Activated CD8-positive, alpha-beta T cell treated with anti-CD3 and anti-CD28 coated beads for 36 hours (primary cell): ENCODE results near the gene PTPN14. TPM values are rescaled to one million over a fixed set of nuclear protein-coding genes. Genes with fewer than 3 reads are reported as not detected.
"Not testable (repeated sequence)": the region's sequence is repeated elsewhere in the genome, so short reads cannot be mapped to it uniquely, and the experiment has no call there.

Experiments used
- ATAC-seq: fragments of 200-7000 bp; cut with Tn5 transposase; one replicate; pipeline ENCODE4 v1.10.0; 2021; ENCODE audit warnings: mild to moderate bottlenecking, moderate library complexity
- CTCF ChIA-PET: fragments of 350-600 bp; sonication (Branson Sonifier 250); formaldehyde crosslinking; loops from one replicate; lab custom pipeline; 2021; ENCODE audit warnings: antibody characterized with exemption; lab: Charles Lee
- POLR2A ChIA-PET: fragments of 350-600 bp; sonication (Branson Sonifier 250); formaldehyde crosslinking; loops from one replicate; lab custom pipeline; 2021; ENCODE audit warnings: antibody characterized with exemption; lab: Charles Lee
- DNase-seq: peaks from one replicate; pipeline ENCODE4 v3.0.0-alpha.2; 2020
- H3K27ac Mint-ChIP-seq: one replicate; pipeline ENCODE4 v1.8.0; 2021; ENCODE audit warnings: mild to moderate bottlenecking, mixed read lengths
- H3K27me3 Mint-ChIP-seq: one replicate; pipeline ENCODE4 v1.8.0; 2021; ENCODE audit warnings: mixed read lengths
- H3K36me3 Mint-ChIP-seq: one replicate; pipeline ENCODE4 v1.8.0; 2021; ENCODE audit warnings: low read depth, mixed read lengths
- H3K4me1 Mint-ChIP-seq: one replicate; pipeline ENCODE4 v1.8.0; 2021; ENCODE audit warnings: low read depth, mixed read lengths
- H3K4me3 Mint-ChIP-seq: one replicate; pipeline ENCODE4 v1.8.0; 2021; ENCODE audit warnings: mild to moderate bottlenecking, moderate library complexity, mixed read lengths
- H3K9me3 Mint-ChIP-seq: one replicate; pipeline ENCODE4 v1.8.0; 2021; ENCODE audit warnings: mixed read lengths
- CTCF ChIP-seq: fragments of 200-600 bp; IDR thresholded peaks from one replicate; pipeline ENCODE4 v1.8.0; 2022; ENCODE audit warnings: antibody characterized with exemption, mild to moderate bottlenecking
- intact Hi-C: fragments of 100-400 bp; cut with micrococcal nuclease; formaldehyde crosslinking; loops from one replicate; pipeline ENCODE4 v1.10.0; 2022
- total RNA-seq, 2 experiments: library from RNA; stranded (reverse); gene quantifications; one replicate each; pipeline ENCODE4 v1.2.3, GENCODE V29; 2021

PTPN14 gene
- total RNA-seq, 2 experiments from 2014 or later = 0.27 to 0.34 TPM

GRCh38 chr1:214524824-214525223, 26.6 kb downstream of the PTPN14 start:
- ATAC-seq = no peak
- no peak for DNase-seq
- Mint-ChIP-seq H3K4me1 (peaks cover 4% of the 10 kb centered on the region), H3K36me3 (no peaks in the 10 kb centered on the region), H3K27me3 (peaks cover 7% of the 10 kb centered on the region), H3K4me3 (no peak overlapping the region), H3K9me3 (no peaks in the 10 kb centered on the region), H3K27ac (no peak overlapping the region)
- intact Hi-C loops = no loop called here
- ChIA-PET POLR2A (interaction anchor here (0.9 kb wide), 1 partner anchor 16 kb away, joined by 3 read pairs; no protein-coding TSS in a partner anchor), CTCF (no interaction called here)
- no peak for TF ChIP-seq CTCF

GRCh38 chr1:214523124-214523824, 28.1 kb downstream of the PTPN14 start:
- intact Hi-C loops = no loop called here
- no peak for TF ChIP-seq CTCF
- ChIA-PET CTCF (no interaction called here), POLR2A (no interaction called here)
- Mint-ChIP-seq H3K27me3 (peaks cover 7% of the 10 kb centered on the region), H3K9me3 (no peaks in the 10 kb centered on the region), H3K27ac (no peak overlapping the region), H3K4me3 (no peak overlapping the region), H3K36me3 (no peaks in the 10 kb centered on the region), H3K4me1 (peaks cover 4% of the 10 kb centered on the region)
- no peak for ATAC-seq
- DNase-seq = no peak

GRCh38 chr1:214521458-214521857, 29.9 kb downstream of the PTPN14 start:
- CTCF ChIA-PET, H3K4me1 Mint-ChIP-seq, H3K4me3 Mint-ChIP-seq, H3K27ac Mint-ChIP-seq, POLR2A ChIA-PET, H3K27me3 Mint-ChIP-seq, ATAC-seq, DNase-seq, H3K9me3 Mint-ChIP-seq, intact Hi-C loops, H3K36me3 Mint-ChIP-seq: not testable (repeated sequence)

- no peak overlapping the region for H3K27ac Mint-ChIP-seq
- H3K27me3 Mint-ChIP-seq = peaks cover 5% of the 10 kb centered on the region
- intact Hi-C loops = no loop called here
- DNase-seq = no peak
- peaks cover 3% of the 10 kb centered on the region for H3K4me1 Mint-ChIP-seq
- POLR2A ChIA-PET = no interaction called here
- CTCF ChIA-PET = no interaction called here
- H3K9me3 Mint-ChIP-seq = no peaks in the 10 kb centered on the region
- H3K36me3 Mint-ChIP-seq = no peaks in the 10 kb centered on the region
- no peak overlapping the region for H3K4me3 Mint-ChIP-seq
- TF ChIP-seq CTCF = no peak
- ATAC-seq = no peak
Observed at GRCh38 chr1:214520544-214521165, 30.7 kb downstream of the PTPN14 start.

- H3K4me3 Mint-ChIP-seq = no peak overlapping the region
- H3K4me1 Mint-ChIP-seq = no peaks in the 10 kb centered on the region
- POLR2A ChIA-PET = no interaction called here
- no peak for ATAC-seq
- H3K9me3 Mint-ChIP-seq = no peaks in the 10 kb centered on the region
- no peak for DNase-seq
- no peak for TF ChIP-seq CTCF
- no peaks in the 10 kb centered on the region for H3K27me3 Mint-ChIP-seq
- CTCF ChIA-PET = no interaction called here
- H3K27ac Mint-ChIP-seq = no peak overlapping the region
- H3K36me3 Mint-ChIP-seq = no peaks in the 10 kb centered on the region
- intact Hi-C loops = loop anchor here (10.0 kb wide), 1 partner anchor 56 kb away; no protein-coding TSS in a partner anchor
Observed at GRCh38 chr1:214518361-214518760, 33.0 kb downstream of the PTPN14 start.
